CD4-positive, alpha-beta T cell (primary cell): ENCODE results near the gene SLC27A1. TPM values are rescaled to one million over a fixed set of nuclear protein-coding genes. Genes with fewer than 3 reads are reported as not detected.

Experiments used
- ATAC-seq: fragments of 200-7000 bp; cut with Tn5 transposase; one replicate; pipeline ENCODE4 v1.10.0; 2022; ENCODE audit warnings: mild to moderate bottlenecking; ENCODE audit not compliant: poor library complexity
- CTCF ChIA-PET: fragments of 350-600 bp; sonication (Branson Sonifier 250); formaldehyde crosslinking; loops from one replicate; lab custom pipeline; 2021; ENCODE audit warnings: antibody characterized with exemption, inconsistent platforms; lab: Charles Lee
- POLR2A ChIA-PET: fragments of 350-600 bp; sonication (Branson Sonifier 250); formaldehyde crosslinking; loops from one replicate; lab custom pipeline; 2021; ENCODE audit warnings: antibody characterized with exemption, inconsistent platforms; lab: Charles Lee
- DNase-seq, 14 experiments: peaks; one replicate each; pipeline ENCODE4 v3.0.0-alpha.2; 2013 to 2020; ENCODE audit warnings: mixed read lengths in 2 of 14
- H3K27ac ChIP-seq, 2 donors: one replicate each; pipeline versions ENCODE4 v1.5.1 to v1.7.0; 2013; ENCODE audit warnings: low read length in 2 of 2, low read depth in 1 of 2, mild to moderate bottlenecking in 1 of 2
- H3K27me3 ChIP-seq, 2 experiments: 1 replicate in 1 of 2; 2 replicates in 1 of 2; pipeline versions ENCODE4 v1.6.1 to v1.7.0; 2013; ENCODE audit warnings: low read length in 2 of 2, control low read depth in 1 of 2, mild to moderate bottlenecking in 1 of 2, moderate library complexity in 1 of 2; ENCODE audit not compliant: insufficient read depth in 2 of 2, control insufficient read depth in 1 of 2
- H3K36me3 ChIP-seq: one replicate; pipeline ENCODE4 v1.6.1; 2013; ENCODE audit warnings: low read length, control low read depth; ENCODE audit not compliant: insufficient read depth
- H3K4me1 ChIP-seq: one replicate; pipeline ENCODE4 v1.6.1; 2013; ENCODE audit warnings: low read length, control low read depth; ENCODE audit not compliant: insufficient read depth
- H3K4me3 ChIP-seq: one replicate; pipeline ENCODE4 v1.5.1; 2013; ENCODE audit warnings: mild to moderate bottlenecking, low read length, moderate library complexity
- H3K9me3 ChIP-seq, 2 experiments: 1 replicate in 1 of 2; 2 replicates in 1 of 2; pipeline versions ENCODE4 v1.6.1 to v1.7.0; 2013; ENCODE audit warnings: low read length in 2 of 2, mild to moderate bottlenecking in 2 of 2, control low read depth in 1 of 2, moderate library complexity in 1 of 2; ENCODE audit not compliant: control insufficient read depth in 1 of 2, insufficient read depth in 1 of 2
- H3K27ac Mint-ChIP-seq: one replicate; pipeline ENCODE4 v1.8.0; 2020; ENCODE audit warnings: mixed read lengths
- H3K27me3 Mint-ChIP-seq: one replicate; pipeline ENCODE4 v1.8.0; 2021; ENCODE audit warnings: mixed read lengths
- H3K36me3 Mint-ChIP-seq: one replicate; pipeline ENCODE4 v1.8.0; 2021; ENCODE audit warnings: low read depth, mixed read lengths
- H3K4me1 Mint-ChIP-seq: one replicate; pipeline ENCODE4 v1.8.0; 2021; ENCODE audit warnings: low read depth, mixed read lengths
- H3K4me3 Mint-ChIP-seq: one replicate; pipeline ENCODE4 v1.8.0; 2020; ENCODE audit warnings: mild to moderate bottlenecking, mixed read lengths
- H3K9me3 Mint-ChIP-seq: one replicate; pipeline ENCODE4 v1.8.0; 2020; ENCODE audit warnings: mixed read lengths
- CTCF ChIP-seq: fragments of 200-600 bp; IDR thresholded peaks from one replicate; pipeline ENCODE4 v1.8.0; 2022; ENCODE audit warnings: antibody characterized with exemption, mild to moderate bottlenecking
- intact Hi-C, 2 experiments: fragments of 100-400 bp; cut with DNase I in 1 of 2; cut with micrococcal nuclease in 1 of 2; formaldehyde crosslinking; loops; one replicate each; pipeline versions ENCODE4 v1.15.1 to v1.9.0; 2023 to 2025; cut with DNase I, micrococcal nuclease
- total RNA-seq, 174 experiments: library from RNA in 2 of 174; stranded (reverse) in 2 of 174; gene quantifications; one replicate each; pipeline ENCODE4 v1.2.3 and lab custom pipeline; 2021 to 2026

The SLC27A1 gene
- total RNA-seq, 2 experiments from 2014 or later: 3.0 TPM

GRCh38 chr19:17457616-17458015, 12.7 kb upstream of the SLC27A1 start:
- CTCF ChIA-PET: interaction anchor here (0.5 kb wide), 1 partner anchor 140 kb away, joined by 5 read pairs; no protein-coding TSS in a partner anchor
- H3K27me3 Mint-ChIP-seq: peaks cover 51% of the 10 kb centered on the region
- no peak for TF ChIP-seq CTCF

GRCh38 chr19:17458970-17459369, 11.4 kb upstream of the SLC27A1 start:
- intact Hi-C loops: no loop called here
- POLR2A ChIA-PET: interaction anchor here (1.1 kb wide), 1 partner anchor 11 kb away, joined by 4 read pairs; the partner anchor contains the start of gene TMEM221
- ATAC-seq: no peak

More at GRCh38 chr19:17457616-17458015, 12.7 kb upstream of the SLC27A1 start:
- Histone ChIP-seq H3K27me3 (peaks cover 28 to 36% of the 10 kb centered on the region in 2 experiments), H3K9me3 (peaks cover 0 to 9% of the 10 kb centered on the region in 2 experiments), H3K36me3 (no peaks in the 10 kb centered on the region), H3K27ac (no peak overlapping the region), H3K4me1 (peaks cover 11% of the 10 kb centered on the region), H3K4me3 (no peak overlapping the region)
- Mint-ChIP-seq H3K4me1 (peaks cover 13% of the 10 kb centered on the region), H3K27ac (no peak overlapping the region), H3K9me3 (no peaks in the 10 kb centered on the region), H3K36me3 (no peaks in the 10 kb centered on the region), H3K4me3 (no peak overlapping the region)
- ATAC-seq (no peak), DNase-seq (no peak)
- POLR2A ChIA-PET: interaction anchor here (0.7 kb wide), 1 partner anchor 789 kb away, joined by 3 read pairs; no protein-coding TSS in a partner anchor
- intact Hi-C loops: no loop called here

GRCh38 chr19:17460372-17461230, 9.7 kb upstream of the SLC27A1 start, which contains the start of gene NXNL1:
NXNL1 (minus strand) TSS chr19:17460926; CDS start chr19:17460869, 57 bp downstream.
- intact Hi-C loops: no loop called here
- Histone ChIP-seq H3K27me3 (peaks cover 20 to 28% of the 10 kb centered on the region in 2 experiments), H3K4me3 (no peak within 1 kb of the TSS), H3K4me1 (peaks cover 4% of the 10 kb centered on the region), H3K9me3 (peaks cover 0 to 3% of the 10 kb centered on the region in 2 experiments), H3K27ac (no peak within 1 kb of the TSS), H3K36me3 (no peaks in the 10 kb centered on the region)
- Mint-ChIP-seq H3K27ac (no peak within 1 kb of the TSS), H3K27me3 (peaks cover 34% of the 10 kb centered on the region), H3K4me3 (no peak within 1 kb of the TSS), H3K4me1 (peaks cover 4% of the 10 kb centered on the region), H3K36me3 (no peaks in the 10 kb centered on the region), H3K9me3 (no peaks in the 10 kb centered on the region)
- ATAC-seq (no peak), DNase-seq (no peak)
- ChIA-PET CTCF (no interaction called here), POLR2A (no interaction called here)
- TF ChIP-seq CTCF: no peak

More at GRCh38 chr19:17458970-17459369, 11.4 kb upstream of the SLC27A1 start:
- Mint-ChIP-seq H3K4me1 (peaks cover 8% of the 10 kb centered on the region), H3K27me3 (peaks cover 43% of the 10 kb centered on the region), H3K4me3 (no peak overlapping the region), H3K36me3 (no peaks in the 10 kb centered on the region), H3K9me3 (no peaks in the 10 kb centered on the region), H3K27ac (no peak overlapping the region)
- Histone ChIP-seq H3K36me3 (no peaks in the 10 kb centered on the region), H3K27ac (no peak overlapping the region), H3K4me3 (no peak overlapping the region), H3K27me3 (peaks cover 28 to 36% of the 10 kb centered on the region in 2 experiments), H3K4me1 (peaks cover 5% of the 10 kb centered on the region), H3K9me3 (peaks cover 0 to 4% of the 10 kb centered on the region in 2 experiments)
- DNase-seq: no peak
- no peak for TF ChIP-seq CTCF
- CTCF ChIA-PET: no interaction called here
